Measurements from ENCODE around the gene RNF220.

The RNF220 gene

DNA sequence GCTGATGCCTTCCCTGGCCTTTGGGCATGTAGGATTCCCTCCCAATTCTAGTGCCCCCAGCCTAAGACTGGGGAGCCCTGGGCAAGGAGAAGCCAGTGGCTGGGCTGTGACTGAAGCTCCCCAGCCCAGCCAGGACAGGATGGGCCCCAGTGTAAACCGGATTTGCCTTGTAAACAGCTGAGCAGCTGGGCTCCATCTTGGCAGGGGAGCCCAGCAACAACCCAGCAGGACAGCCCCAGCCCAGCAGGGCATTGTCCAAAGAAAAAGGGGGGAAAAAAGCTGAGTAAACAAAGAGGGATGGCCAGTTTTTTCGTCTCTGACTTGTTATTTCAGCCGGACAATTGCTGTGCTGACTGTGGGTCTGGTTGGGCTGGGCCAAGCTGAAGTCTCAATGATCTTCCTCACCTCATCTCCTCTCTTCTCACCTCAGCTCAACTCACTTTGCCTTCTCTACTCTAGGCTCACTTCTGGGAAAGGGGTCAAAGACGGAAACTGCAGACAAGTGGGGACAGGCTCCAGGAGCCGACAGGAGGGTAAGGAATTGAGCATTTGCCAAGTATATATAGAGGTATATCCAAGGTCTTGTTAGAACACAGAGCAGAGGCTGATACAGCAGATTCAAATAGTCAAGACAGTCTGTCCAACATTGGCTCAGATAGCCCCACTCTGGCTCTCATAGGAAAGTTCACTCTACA, 171.5 kb downstream of the RNF220 start:
- no peak overlapping the region for H3K4me3 Mint-ChIP-seq
- no peak overlapping the region for H3K27ac Mint-ChIP-seq
- no peaks in the 10 kb centered on the region for H3K4me1 Mint-ChIP-seq (ENCODE audit: low read depth)
- no peaks in the 10 kb centered on the region for H3K27me3 Mint-ChIP-seq
- no peaks in the 10 kb centered on the region for H3K36me3 Mint-ChIP-seq
- H3K9me3 Mint-ChIP-seq (ENCODE audit: low read depth) = no peaks in the 10 kb centered on the region

DNA sequence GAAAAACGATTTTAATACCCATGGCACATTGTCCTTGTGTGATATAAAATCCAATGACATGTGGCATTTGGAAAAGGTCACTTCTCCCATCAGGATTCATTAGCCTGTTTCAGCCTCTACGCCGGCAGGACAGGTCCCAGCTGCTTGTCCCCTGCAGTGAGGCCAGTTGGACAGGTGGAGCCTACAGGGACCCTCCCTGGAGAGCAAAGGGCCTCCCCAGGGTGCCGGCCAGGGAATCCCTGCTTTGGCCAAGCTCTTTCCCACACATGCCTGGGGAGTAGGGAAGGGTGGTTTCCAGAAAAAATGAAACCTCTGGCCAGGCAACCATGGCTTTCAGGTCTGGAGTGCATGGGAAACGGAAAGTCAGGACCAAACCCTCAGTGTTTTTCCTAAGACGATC, 176.2 kb downstream of the RNF220 start:
- Mint-ChIP-seq H3K27ac (no peak overlapping the region), H3K27me3 (no peaks in the 10 kb centered on the region), H3K36me3 (no peaks in the 10 kb centered on the region), H3K4me3 (no peak overlapping the region), H3K4me1 (ENCODE audit: low read depth) (no peaks in the 10 kb centered on the region), H3K9me3 (ENCODE audit: low read depth) (no peaks in the 10 kb centered on the region)

DNA sequence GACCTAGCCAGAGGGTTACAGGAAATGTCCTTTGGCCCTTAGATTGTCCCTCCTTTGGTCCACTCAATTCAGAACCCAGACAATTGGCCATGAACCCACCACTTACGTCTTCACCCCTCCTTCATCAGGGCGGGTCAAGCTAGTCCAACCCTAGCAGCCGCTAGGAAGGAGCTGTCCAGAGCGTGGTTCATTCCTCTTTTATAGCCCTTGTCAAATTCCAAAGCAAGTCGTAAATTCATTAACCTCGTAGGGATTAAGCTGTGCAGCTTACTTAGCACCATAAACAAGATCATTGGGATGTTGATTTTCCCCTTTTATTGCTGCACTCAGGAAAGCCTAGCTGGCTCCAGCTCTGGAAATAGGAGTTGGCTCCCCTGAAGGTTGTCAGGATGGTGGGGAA, 179.1 kb downstream of the RNF220 start:
- H3K36me3 Mint-ChIP-seq = no peaks in the 10 kb centered on the region
- H3K4me3 Mint-ChIP-seq = no peak overlapping the region
- no peak overlapping the region for H3K27ac Mint-ChIP-seq
- no peaks in the 10 kb centered on the region for H3K27me3 Mint-ChIP-seq
- no peaks in the 10 kb centered on the region for H3K4me1 Mint-ChIP-seq (ENCODE audit: low read depth)
- no peaks in the 10 kb centered on the region for H3K9me3 Mint-ChIP-seq (ENCODE audit: low read depth)

DNA sequence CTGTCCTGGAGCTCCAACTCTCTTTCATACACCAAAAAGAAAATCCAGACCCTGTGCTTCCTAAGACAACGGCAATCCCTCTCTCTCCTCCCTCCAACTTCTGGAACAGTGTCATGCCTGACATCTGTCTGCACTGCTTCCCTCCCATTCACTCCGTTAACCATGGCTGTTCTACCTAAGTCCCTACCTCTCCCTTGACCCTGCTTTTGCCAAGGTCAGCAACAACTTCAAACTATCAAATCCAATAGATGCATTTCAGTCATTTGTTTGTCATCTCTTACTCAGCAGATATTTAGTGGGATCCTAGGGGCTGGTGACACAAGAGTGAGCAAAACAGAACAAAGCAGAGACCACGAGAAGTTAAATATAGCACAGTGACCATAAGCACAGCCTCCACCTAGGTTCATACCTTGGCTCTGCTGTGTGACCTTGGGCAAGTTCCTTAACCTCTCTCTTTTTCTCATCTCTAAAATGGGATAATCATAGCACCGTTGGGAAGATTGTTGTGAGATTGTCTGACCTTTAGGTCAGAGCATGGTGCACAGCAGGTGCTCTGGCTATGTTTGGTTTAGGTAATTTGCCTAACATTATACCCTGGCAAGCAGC, 180.4 kb downstream of the RNF220 start:
- Mint-ChIP-seq H3K9me3 (ENCODE audit: low read depth) (no peaks in the 10 kb centered on the region), H3K27me3 (no peaks in the 10 kb centered on the region), H3K4me3 (no peak overlapping the region)

DNA sequence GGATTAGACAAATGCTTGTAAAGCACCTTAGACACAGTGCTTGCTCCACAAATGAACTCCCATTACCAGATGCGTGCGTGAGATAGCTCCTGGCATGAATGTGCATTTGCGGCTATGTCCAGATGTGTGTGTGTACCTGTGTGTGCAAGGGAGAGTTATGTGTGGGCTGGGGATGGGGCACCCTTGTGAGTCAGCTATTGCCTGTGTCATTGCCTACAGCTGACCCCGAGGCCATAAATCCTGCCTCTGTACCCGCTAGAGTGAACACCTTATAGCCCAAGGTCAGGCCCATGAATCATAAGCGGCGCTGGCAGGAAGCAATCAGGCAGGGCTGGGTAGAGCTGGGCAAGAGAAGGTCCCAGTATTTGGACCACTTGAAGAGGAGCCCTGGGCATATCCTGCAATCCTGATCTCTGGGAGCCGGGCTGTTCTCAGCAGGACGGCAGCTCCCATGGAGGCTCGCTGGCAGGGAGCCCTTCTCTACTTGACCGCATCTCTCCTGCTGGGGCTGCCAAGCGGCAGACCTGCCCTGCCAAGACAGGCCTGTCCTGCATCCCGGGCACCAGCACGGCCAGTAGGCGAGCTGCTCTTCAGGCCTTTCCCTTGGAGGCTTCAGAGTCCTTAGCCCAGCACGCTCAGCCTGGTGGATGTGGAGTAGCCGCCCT, 182.9 kb downstream of the RNF220 start:
- Mint-ChIP-seq H3K27ac (no peak overlapping the region), H3K9me3 (ENCODE audit: low read depth) (no peaks in the 10 kb centered on the region), H3K36me3 (no peaks in the 10 kb centered on the region), H3K4me3 (no peak overlapping the region), H3K27me3 (no peaks in the 10 kb centered on the region), H3K4me1 (ENCODE audit: low read depth) (no peaks in the 10 kb centered on the region)

More for the DNA sequence above, 180.4 kb downstream of the RNF220 start:
- Mint-ChIP-seq H3K4me1 (ENCODE audit: low read depth) (no peaks in the 10 kb centered on the region), H3K27ac (no peak overlapping the region), H3K36me3 (no peaks in the 10 kb centered on the region)

DNA sequence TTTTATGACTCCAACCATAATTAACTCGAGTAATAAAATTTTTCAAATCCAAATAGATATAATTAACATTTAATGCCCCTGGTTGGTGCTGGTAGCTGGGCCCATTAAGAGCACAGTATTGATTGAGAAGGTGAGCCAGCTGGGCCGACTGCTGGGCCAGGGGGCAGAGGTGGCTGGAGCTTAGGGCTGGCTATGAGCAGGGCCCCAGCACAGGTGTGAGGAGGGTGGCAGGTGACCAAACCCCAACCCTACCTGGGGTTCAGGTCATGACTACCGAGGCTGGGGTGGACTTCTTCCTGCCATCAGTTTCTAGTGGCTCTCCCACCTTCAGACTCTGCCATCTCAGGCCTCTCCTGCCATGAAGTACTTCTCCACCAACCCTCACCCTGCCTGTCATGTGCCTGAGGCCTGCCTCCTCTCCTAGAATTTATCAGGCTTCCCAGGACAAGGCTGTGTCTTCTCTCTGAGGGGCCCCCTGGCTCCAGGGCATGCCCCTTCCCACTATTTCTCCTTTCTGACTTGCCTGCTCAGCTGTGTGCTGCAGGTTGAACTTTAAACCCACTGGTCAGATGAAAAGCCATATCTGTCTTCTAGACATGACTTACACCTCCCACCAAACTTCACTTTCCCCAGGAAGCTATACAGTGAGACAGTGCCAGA, 183.6 kb downstream of the RNF220 start:
- Mint-ChIP-seq H3K4me3 (no peak overlapping the region), H3K27me3 (no peaks in the 10 kb centered on the region), H3K27ac (no peak overlapping the region), H3K36me3 (no peaks in the 10 kb centered on the region), H3K9me3 (ENCODE audit: low read depth) (no peaks in the 10 kb centered on the region), H3K4me1 (ENCODE audit: low read depth) (no peaks in the 10 kb centered on the region)

DNA sequence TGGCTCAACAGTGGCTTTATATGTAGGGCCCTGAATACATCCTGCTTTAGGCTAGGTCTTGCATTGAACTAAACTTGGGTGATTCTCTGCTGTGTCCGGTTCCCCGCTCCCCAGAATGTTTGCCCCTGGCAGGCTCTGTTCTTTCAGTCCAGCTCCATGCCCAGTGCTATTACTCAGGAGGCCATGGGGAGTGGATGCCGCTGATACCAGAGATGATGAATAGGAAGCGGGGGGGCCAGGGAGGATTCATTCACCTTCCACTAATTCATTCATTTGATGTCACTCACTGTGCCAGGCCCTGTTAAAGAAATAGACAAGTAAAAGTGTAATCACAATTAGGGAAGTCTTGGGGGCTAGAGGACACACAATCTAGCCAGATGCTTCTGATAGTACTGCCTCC, 185.4 kb downstream of the RNF220 start:
- Mint-ChIP-seq H3K4me1 (ENCODE audit: low read depth) (no peaks in the 10 kb centered on the region), H3K36me3 (no peaks in the 10 kb centered on the region), H3K9me3 (ENCODE audit: low read depth) (no peaks in the 10 kb centered on the region), H3K4me3 (no peak overlapping the region), H3K27me3 (no peaks in the 10 kb centered on the region), H3K27ac (no peak overlapping the region)

DNA sequence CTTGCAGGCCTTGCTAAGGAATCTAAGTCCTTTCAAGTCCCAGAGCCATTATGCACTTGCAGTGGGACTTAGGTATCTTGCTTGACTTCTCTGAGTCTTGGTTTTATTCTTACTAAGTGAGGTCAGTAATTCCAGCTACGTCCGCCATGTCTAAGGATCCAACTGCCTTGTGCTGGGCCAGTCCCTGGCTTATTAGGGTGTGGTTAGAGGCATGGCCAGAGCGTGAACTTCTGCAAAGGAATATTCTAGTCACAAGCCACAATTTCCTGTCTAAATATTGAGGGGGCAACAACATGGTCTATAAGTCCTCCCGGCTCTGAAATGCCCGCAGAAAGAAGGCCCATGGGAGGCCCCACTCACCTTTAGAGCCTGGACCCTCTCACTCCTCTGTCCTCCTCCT, 186.3 kb downstream of the RNF220 start:
- no peak overlapping the region for H3K27ac Mint-ChIP-seq
- H3K9me3 Mint-ChIP-seq (ENCODE audit: low read depth) = no peaks in the 10 kb centered on the region
- H3K4me3 Mint-ChIP-seq = no peak overlapping the region
- H3K36me3 Mint-ChIP-seq = no peaks in the 10 kb centered on the region
- no peaks in the 10 kb centered on the region for H3K4me1 Mint-ChIP-seq (ENCODE audit: low read depth)
- H3K27me3 Mint-ChIP-seq = peaks cover 2% of the 10 kb centered on the region

DNA sequence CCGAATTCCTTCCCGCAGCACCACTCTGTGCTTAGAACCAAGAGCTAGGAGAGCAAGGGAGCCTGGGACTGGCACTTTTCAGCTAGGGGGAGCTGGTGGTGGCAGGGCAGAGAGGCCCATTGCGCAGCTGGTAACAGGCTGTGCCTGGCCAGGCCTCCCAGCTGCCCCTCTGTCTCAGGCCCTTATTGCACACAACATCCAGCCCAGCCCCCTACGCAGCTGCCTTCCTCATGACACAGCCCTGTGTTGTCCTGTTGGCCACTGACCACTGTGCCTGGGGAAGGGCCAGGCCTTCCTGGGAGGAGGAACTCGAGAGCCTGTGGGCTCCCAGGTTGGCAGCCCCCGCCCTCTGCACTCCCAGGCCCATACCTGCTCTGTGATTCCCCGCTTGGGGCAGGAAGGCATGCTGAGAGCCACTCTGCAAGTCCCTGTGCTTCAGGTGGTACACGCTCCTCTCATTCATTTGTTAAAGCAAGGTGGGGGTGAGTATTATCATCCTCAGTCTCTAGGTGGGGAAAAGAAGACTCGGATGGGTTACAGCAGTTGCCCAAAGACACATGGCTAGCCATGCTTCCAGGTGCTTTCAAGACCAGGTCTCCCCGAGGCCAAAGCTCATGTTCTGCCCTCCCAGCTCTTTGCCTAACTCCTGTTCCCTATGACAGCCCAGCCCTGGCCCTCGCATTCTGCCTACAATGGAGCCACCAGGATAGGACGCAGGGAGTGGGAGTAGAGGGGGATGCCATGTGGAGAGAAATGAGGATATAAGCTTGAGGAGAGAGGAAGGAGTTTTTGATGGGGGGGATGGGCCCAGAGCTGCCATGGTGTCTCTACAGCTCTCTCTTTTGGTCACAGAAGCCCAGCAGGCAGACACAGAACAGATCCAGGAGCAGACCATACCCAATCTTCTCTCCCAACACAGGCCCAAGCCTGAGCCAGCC, 187.4 kb downstream of the RNF220 start:
- no peak overlapping the region for H3K27ac Mint-ChIP-seq
- H3K36me3 Mint-ChIP-seq = no peaks in the 10 kb centered on the region
- no peak overlapping the region for H3K4me3 Mint-ChIP-seq
- H3K4me1 Mint-ChIP-seq (ENCODE audit: low read depth) = no peaks in the 10 kb centered on the region
- H3K9me3 Mint-ChIP-seq (ENCODE audit: low read depth) = no peaks in the 10 kb centered on the region
- peaks cover 3% of the 10 kb centered on the region for H3K27me3 Mint-ChIP-seq

DNA sequence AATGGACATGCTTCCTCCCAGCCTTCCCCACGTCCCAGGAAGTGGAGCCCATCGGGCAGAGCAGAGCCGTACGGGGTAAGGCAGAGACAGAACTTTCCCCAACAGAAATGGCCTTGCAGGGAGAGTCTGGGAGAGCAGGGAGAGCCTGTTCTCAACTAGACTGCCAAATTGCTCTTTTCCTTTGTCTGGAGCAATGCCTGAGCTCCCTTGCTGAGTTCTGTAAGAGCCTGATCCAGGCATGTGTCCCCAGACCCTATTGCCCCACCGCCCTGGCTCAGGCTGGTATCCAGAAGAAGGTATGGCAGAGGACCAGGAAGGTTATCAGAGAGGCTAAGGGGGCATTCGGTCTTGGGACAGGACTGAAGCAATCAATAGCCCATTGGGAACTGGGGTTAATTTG, 189.3 kb downstream of the RNF220 start:
- no peaks in the 10 kb centered on the region for H3K9me3 Mint-ChIP-seq (ENCODE audit: low read depth)
- peaks cover 5% of the 10 kb centered on the region for H3K27me3 Mint-ChIP-seq
- H3K4me1 Mint-ChIP-seq (ENCODE audit: low read depth) = no peaks in the 10 kb centered on the region
- H3K27ac Mint-ChIP-seq = no peak overlapping the region
- H3K4me3 Mint-ChIP-seq = no peak overlapping the region
- no peaks in the 10 kb centered on the region for H3K36me3 Mint-ChIP-seq

DNA sequence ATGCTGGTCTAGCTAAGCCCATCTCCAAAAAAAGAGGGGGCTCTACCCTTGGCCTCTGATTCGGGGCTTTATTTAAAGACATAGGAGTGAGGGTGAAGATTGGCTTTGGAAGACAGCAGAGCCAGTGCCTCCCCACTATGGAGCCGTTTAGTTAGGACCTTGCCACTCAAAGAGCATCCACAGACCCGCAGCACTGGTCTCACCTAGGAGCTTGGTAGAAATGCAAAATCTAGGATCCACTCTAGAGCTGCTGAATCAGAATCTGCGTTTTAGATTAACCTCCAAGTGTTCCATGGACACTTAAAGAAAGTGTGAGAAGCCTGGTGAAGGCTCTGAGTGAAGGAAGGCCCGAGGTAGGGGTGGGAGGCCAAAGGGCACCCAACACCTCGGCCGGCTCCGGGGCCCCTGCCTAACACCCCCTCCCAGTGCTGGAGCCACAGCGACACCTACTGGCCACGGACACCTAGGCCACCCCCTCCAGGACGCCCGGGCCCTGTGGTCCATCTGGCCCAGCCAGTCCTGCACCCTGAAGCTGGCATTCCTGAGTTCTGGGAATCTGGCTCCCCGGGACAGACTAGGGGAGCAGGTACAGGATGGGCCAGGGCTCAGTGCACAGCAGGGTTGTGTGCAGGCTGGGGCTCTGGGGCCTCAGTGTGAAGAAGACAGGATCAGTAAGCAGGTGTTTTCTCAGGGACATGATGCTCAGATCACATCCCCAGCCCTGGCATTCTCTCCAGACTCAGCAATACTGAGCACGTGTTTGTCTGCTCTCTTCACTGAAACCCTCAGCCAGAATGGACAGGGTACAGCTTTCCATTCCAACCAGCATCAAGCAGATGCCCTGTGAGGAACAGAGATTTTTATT, 190.0 kb downstream of the RNF220 start:
- no peak overlapping the region for H3K27ac Mint-ChIP-seq
- H3K4me3 Mint-ChIP-seq = no peak overlapping the region

DNA sequence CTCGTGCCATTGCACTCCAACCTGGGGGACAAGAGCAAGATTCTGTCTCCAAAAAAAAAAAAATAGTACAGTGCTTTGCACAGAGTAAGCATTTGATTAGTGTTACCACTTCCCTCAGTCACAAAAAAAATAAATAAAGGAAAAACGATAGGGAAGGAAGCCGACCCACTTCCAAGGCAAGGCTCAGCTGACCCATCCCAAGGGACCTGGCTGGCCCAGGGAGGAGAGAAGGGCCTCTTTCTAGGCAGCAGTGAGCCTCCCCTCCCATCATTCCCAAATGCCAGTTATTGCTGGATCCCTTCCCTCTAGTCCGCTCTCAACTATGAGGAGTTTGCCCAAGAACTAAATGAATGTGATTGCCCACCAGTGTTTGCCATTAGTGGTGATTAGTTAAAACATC, 191.5 kb downstream of the RNF220 start:
- Mint-ChIP-seq H3K27me3 (peaks cover 5% of the 10 kb centered on the region), H3K9me3 (ENCODE audit: low read depth) (no peaks in the 10 kb centered on the region), H3K36me3 (no peaks in the 10 kb centered on the region), H3K4me3 (no peak overlapping the region), H3K27ac (no peak overlapping the region), H3K4me1 (ENCODE audit: low read depth) (no peaks in the 10 kb centered on the region)

More for the DNA sequence above, 190.0 kb downstream of the RNF220 start:
- no peaks in the 10 kb centered on the region for H3K9me3 Mint-ChIP-seq (ENCODE audit: low read depth)
- peaks cover 5% of the 10 kb centered on the region for H3K27me3 Mint-ChIP-seq
- H3K36me3 Mint-ChIP-seq = no peaks in the 10 kb centered on the region
- H3K4me1 Mint-ChIP-seq (ENCODE audit: low read depth) = no peaks in the 10 kb centered on the region

DNA sequence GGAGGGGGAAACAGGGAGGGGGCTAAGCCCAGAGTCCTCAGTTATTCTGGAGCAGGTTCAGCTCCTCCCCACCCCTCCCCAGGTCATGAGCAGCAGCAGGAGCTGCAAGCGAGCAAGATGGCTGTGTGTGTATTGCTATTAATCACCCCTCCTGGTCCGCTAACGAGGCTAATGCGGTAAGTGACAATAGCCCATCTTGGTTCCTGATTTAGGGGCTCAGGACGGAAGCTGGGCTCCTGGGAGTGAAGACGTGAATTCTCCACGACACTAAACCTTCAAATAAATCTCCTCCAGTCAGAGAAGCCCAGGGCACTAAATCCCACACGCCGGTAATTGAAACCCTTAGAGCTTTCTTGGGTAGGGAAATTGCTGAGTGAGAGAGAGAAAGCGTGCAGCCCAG, 193.1 kb downstream of the RNF220 start:
- Mint-ChIP-seq H3K4me3 (no peak overlapping the region), H3K27me3 (peaks cover 5% of the 10 kb centered on the region), H3K27ac (no peak overlapping the region)

More for the DNA sequence above, 193.1 kb downstream of the RNF220 start:
- no peaks in the 10 kb centered on the region for H3K36me3 Mint-ChIP-seq
- no peaks in the 10 kb centered on the region for H3K4me1 Mint-ChIP-seq (ENCODE audit: low read depth)
- no peaks in the 10 kb centered on the region for H3K9me3 Mint-ChIP-seq (ENCODE audit: low read depth)
